Right lobe of liver (tissue), 6 donors: ENCODE data around the gene FBXL17. TPM values are rescaled to one million over a fixed set of nuclear protein-coding genes. Genes with fewer than 3 reads are reported as not detected.

Experiments
- ATAC-seq, 4 donors: fragments of 200-7000 bp; cut with Tn5 transposase; one replicate each; pipeline ENCODE4 v1.9.1; 2020; ENCODE audit warnings: mild to moderate bottlenecking in 4 of 4, moderate library complexity in 4 of 4
- DNase-seq, 3 donors: peaks; one replicate each; pipeline ENCODE4 v3.0.0-alpha.2; 2020
- H3K27ac ChIP-seq, 3 donors: fragments of 200-600 bp; one replicate each; pipeline ENCODE4 v1.8.0; 2022
- H3K27me3 ChIP-seq, 2 donors: fragments of 200-600 bp; one replicate each; pipeline ENCODE4 v1.8.0; 2022
- H3K36me3 ChIP-seq, 4 donors: fragments of 200-600 bp; sonication (generic) in 1 of 4; one replicate each; pipeline versions ENCODE4 v1.5.1 to v1.8.0; 2017 to 2022; ENCODE audit warnings: control low read depth in 1 of 4
- H3K4me1 ChIP-seq, 4 donors: fragments of 200-600 bp; sonication (generic) in 1 of 4; one replicate each; pipeline versions ENCODE4 v1.5.1 to v1.8.0; 2017 to 2022; ENCODE audit warnings: control low read depth in 1 of 4
- H3K4me3 ChIP-seq, 3 donors: fragments of 200-600 bp; one replicate each; pipeline ENCODE4 v1.8.0; 2022
- H3K9me3 ChIP-seq, 4 donors: fragments of 200-600 bp; sonication (generic) in 1 of 4; one replicate each; pipeline versions ENCODE4 v1.5.1 to v1.8.0; 2017 to 2022; ENCODE audit warnings: control low read depth in 1 of 4
- CTCF ChIP-seq, 4 donors: fragments of 200-600 bp in 3 of 4; fragments of 450-650 bp in 1 of 4; IDR thresholded peaks; one replicate each; pipeline versions ENCODE4 v1.5.1 to v1.8.0; 2016 to 2022; ENCODE audit warnings: antibody characterized with exemption in 4 of 4, mild to moderate bottlenecking in 2 of 4
- POLR2A ChIP-seq: fragments of 450-650 bp; IDR thresholded peaks from one replicate; pipeline ENCODE4 v1.6.1; 2017; ENCODE audit warnings: antibody characterized with exemption, mild to moderate bottlenecking
- WGBS: methylation state at CpG from one replicate; pipeline ENCODE4 v1.1.6; 2018; ENCODE audit warnings: low coverage, low lambda C conversion rate; ENCODE audit not compliant: insufficient coverage; ENCODE audit errors: missing lambda C conversion rate; 5-methylcytosine and 5-hydroxymethylcytosine counted together
- intact Hi-C, 2 donors: fragments of 100-400 bp; cut with DNase I; formaldehyde crosslinking; loops; one replicate each; pipeline versions ENCODE4 v1.11.2 to v1.14.1; 2022
- total RNA-seq, 6 experiments: library from RNA; depleted of rRNA in 2 of 6; stranded (reverse); fragments of >200 nt in 2 of 6; fragmentation: NEBNext Ultra II Directional in 3 of 6; extraction: Animal tissue kit (Norgen Biotek cat#: 25700) in 3 of 6; gene quantifications; one replicate each; pipeline versions ENCODE4 v1.1.0 to v1.2.4, GENCODE V29; 2016 to 2023
- donor health status: DM: no; HTN: yes; CAD: no.
- donor health status: DM: no; HTN: no; CAD: no.
- donor health status: DM: no; HTN: no; CAD: no.
- donor health status: DM: no; HTN: yes; CAD: no.
- donor health status: DM: no; HTN: yes; CAD: no.

The FBXL17 gene
- total RNA-seq, 6 experiments from 2014 or later = 7.7 to 10.6 (median 9.1) TPM

GRCh38 chr5:108361771-108362170, 20.1 kb downstream of the FBXL17 start:
- Histone ChIP-seq H3K36me3 (no peaks in the 10 kb centered on the region), H3K27ac (no peak overlapping the region), H3K4me3 (no peak overlapping the region), H3K4me1 (no peaks in the 10 kb centered on the region), H3K27me3 (no peaks in the 10 kb centered on the region), H3K9me3 (no peaks in the 10 kb centered on the region)
- DNase-seq = no peak
- TF ChIP-seq POLR2A (no peak), CTCF (IDR thresholded peaks at IDR 0.05) (no peak)
- no peak for ATAC-seq
- intact Hi-C loops = no loop called here
- 80% methylated on average over 2 of the region's 2 CpGs for WGBS

- H3K4me3 ChIP-seq = no peak overlapping the region
- intact Hi-C loops = no loop called here
- no peaks in the 10 kb centered on the region for H3K4me1 ChIP-seq
- no peaks in the 10 kb centered on the region for H3K9me3 ChIP-seq
- DNase-seq = no peak
- WGBS = 75% methylated on average over 3 of the region's 3 CpGs
- no peak for TF ChIP-seq POLR2A
- no peak for TF ChIP-seq CTCF (IDR thresholded peaks at IDR 0.05)
- no peak for ATAC-seq
- no peaks in the 10 kb centered on the region for H3K27me3 ChIP-seq
- H3K27ac ChIP-seq = no peak overlapping the region
- H3K36me3 ChIP-seq = no peaks in the 10 kb centered on the region
Observed at GRCh38 chr5:108361239-108361638, 20.7 kb downstream of the FBXL17 start.

- no peaks in the 10 kb centered on the region for H3K4me1 ChIP-seq
- intact Hi-C loops = no loop called here
- no peak for TF ChIP-seq CTCF (IDR thresholded peaks at IDR 0.05)
- no peak for TF ChIP-seq POLR2A
Observed at GRCh38 chr5:108360280-108360679, 21.6 kb downstream of the FBXL17 start.

GRCh38 chr5:108356286-108356685, 25.6 kb downstream of the FBXL17 start:
- no peak for ATAC-seq
- intact Hi-C loops = no loop called here
- 100% methylated on average over 1 of the region's 1 CpG for WGBS

More at GRCh38 chr5:108360280-108360679, 21.6 kb downstream of the FBXL17 start:
- Histone ChIP-seq H3K36me3 (no peaks in the 10 kb centered on the region), H3K27me3 (no peaks in the 10 kb centered on the region), H3K9me3 (no peaks in the 10 kb centered on the region), H3K4me3 (no peak overlapping the region), H3K27ac (no peak overlapping the region)
- ATAC-seq (no peak), DNase-seq (no peak)
- WGBS = 96% methylated on average over 4 of the region's 4 CpGs

More at GRCh38 chr5:108356286-108356685, 25.6 kb downstream of the FBXL17 start:
- Histone ChIP-seq H3K27ac (no peak overlapping the region), H3K36me3 (no peaks in the 10 kb centered on the region), H3K27me3 (no peaks in the 10 kb centered on the region), H3K4me3 (no peak overlapping the region), H3K4me1 (no peaks in the 10 kb centered on the region), H3K9me3 (no peaks in the 10 kb centered on the region)
- TF ChIP-seq POLR2A = no peak
- no peak for TF ChIP-seq CTCF (IDR thresholded peaks at IDR 0.05)
- DNase-seq = no peak
